ENCODE measurements around the gene RNF112.
"Not testable (repeated sequence)": the region's sequence is repeated elsewhere in the genome, so short reads cannot be mapped to it uniquely, and the experiment has no call there.

The RNF112 gene

GRCh38 chr17:19457830-19458271, 46.8 kb downstream of the RNF112 start:
- Histone ChIP-seq H2BK120ac (ENCODE audit: insufficient read depth, low read length, poor library complexity) (no peak overlapping the region), H2AK5ac (ENCODE audit: low read length) (no peak overlapping the region), H3K27ac (ENCODE audit: low read depth, low read length) (no peak overlapping the region), H3K4me1 (ENCODE audit: control insufficient read depth in 1 of 2, insufficient read depth in 2 of 2, low read length in 2 of 2) (peaks cover 4 to 7% of the 10 kb centered on the region in 2 experiments), H3K27me3 (ENCODE audit: insufficient read depth, low read length) (no peaks in the 10 kb centered on the region), H4K12ac (ENCODE audit: low read depth, low read length) (no peak overlapping the region), H2AFZ (ENCODE audit: insufficient read depth, low read length, poor library complexity) (no peak overlapping the region), H3K36me3 (ENCODE audit: control insufficient read depth in 1 of 2, insufficient read depth in 2 of 2, low read length in 2 of 2) (no peaks in the 10 kb centered on the region), H3K4me3 (ENCODE audit: low read depth, low read length) (no peak overlapping the region), H3K79me1 (ENCODE audit: low read length) (no peaks in the 10 kb centered on the region), H3K23ac (ENCODE audit: low read length) (no peak overlapping the region), H3K14ac (ENCODE audit: low read length) (no peak overlapping the region), H3K4me2 (ENCODE audit: low read length) (no peak overlapping the region), H2BK12ac (ENCODE audit: low read length) (no peak overlapping the region), H4K8ac (ENCODE audit: low read depth, low read length) (no peak overlapping the region), H2BK5ac (ENCODE audit: low read depth, low read length, poor library complexity) (no peak overlapping the region), H3K18ac (ENCODE audit: low read length) (no peak overlapping the region), H4K91ac (ENCODE audit: low read depth, low read length) (no peak overlapping the region), H3K9ac (ENCODE audit: low read length) (no peak overlapping the region), H3K79me2 (ENCODE audit: control insufficient read depth, insufficient read depth, low read length, poor library complexity) (no peaks in the 10 kb centered on the region), H3K4ac (ENCODE audit: low read depth, low read length) (no peak overlapping the region), H3K9me3 (ENCODE audit: insufficient read depth, low read depth, low read length) (peaks cover 2% of the 10 kb centered on the region)
- no CpG with 5 or more reads among the region's 5 CpGs for WGBS (ENCODE audit: extremely low coverage, insufficient coverage, insufficient read length)
- DNase-seq = no peak

GRCh38 chr17:19458481-19458880, 47.4 kb downstream of the RNF112 start:
- H3K27me3 ChIP-seq (ENCODE audit: insufficient read depth, low read length); H3K36me3 ChIP-seq (ENCODE audit: control insufficient read depth in 1 of 2, insufficient read depth in 2 of 2, low read length in 2 of 2); H3K27ac ChIP-seq (ENCODE audit: low read depth, low read length); H3K14ac ChIP-seq (ENCODE audit: low read length); H3K4me1 ChIP-seq (ENCODE audit: control insufficient read depth in 1 of 2, insufficient read depth in 2 of 2, low read length in 2 of 2); H4K91ac ChIP-seq (ENCODE audit: low read depth, low read length); H3K9me3 ChIP-seq (ENCODE audit: insufficient read depth, low read depth, low read length); H3K79me1 ChIP-seq (ENCODE audit: low read length); H3K79me2 ChIP-seq (ENCODE audit: control insufficient read depth, insufficient read depth, low read length, poor library complexity); H4K12ac ChIP-seq (ENCODE audit: low read depth, low read length); H2BK120ac ChIP-seq (ENCODE audit: insufficient read depth, low read length, poor library complexity); H3K4me2 ChIP-seq (ENCODE audit: low read length); H3K23ac ChIP-seq (ENCODE audit: low read length); H3K18ac ChIP-seq (ENCODE audit: low read length); H4K8ac ChIP-seq (ENCODE audit: low read depth, low read length); H3K9ac ChIP-seq (ENCODE audit: low read length); H3K4me3 ChIP-seq (ENCODE audit: low read depth, low read length); DNase-seq; H3K4ac ChIP-seq (ENCODE audit: low read depth, low read length); H2AK5ac ChIP-seq (ENCODE audit: low read length); H2BK5ac ChIP-seq (ENCODE audit: low read depth, low read length, poor library complexity); H2AFZ ChIP-seq (ENCODE audit: insufficient read depth, low read length, poor library complexity); H2BK12ac ChIP-seq (ENCODE audit: low read length): not testable (repeated sequence)
- no CpG with 5 or more reads among the region's 6 CpGs for WGBS (ENCODE audit: extremely low coverage, insufficient coverage, insufficient read length)

GRCh38 chr17:19459018-19459655, 48.1 kb downstream of the RNF112 start:
- H3K4me1 ChIP-seq (ENCODE audit: control insufficient read depth in 1 of 2, insufficient read depth in 2 of 2, low read length in 2 of 2); H2AK5ac ChIP-seq (ENCODE audit: low read length); H4K12ac ChIP-seq (ENCODE audit: low read depth, low read length); H3K27me3 ChIP-seq (ENCODE audit: insufficient read depth, low read length); H3K4me3 ChIP-seq (ENCODE audit: low read depth, low read length); H3K79me2 ChIP-seq (ENCODE audit: control insufficient read depth, insufficient read depth, low read length, poor library complexity); H3K27ac ChIP-seq (ENCODE audit: low read depth, low read length); H2AFZ ChIP-seq (ENCODE audit: insufficient read depth, low read length, poor library complexity); H4K91ac ChIP-seq (ENCODE audit: low read depth, low read length); H2BK120ac ChIP-seq (ENCODE audit: insufficient read depth, low read length, poor library complexity); H3K23ac ChIP-seq (ENCODE audit: low read length); H3K14ac ChIP-seq (ENCODE audit: low read length); H3K4ac ChIP-seq (ENCODE audit: low read depth, low read length); H3K18ac ChIP-seq (ENCODE audit: low read length); H2BK5ac ChIP-seq (ENCODE audit: low read depth, low read length, poor library complexity); H3K79me1 ChIP-seq (ENCODE audit: low read length); H4K8ac ChIP-seq (ENCODE audit: low read depth, low read length); H3K36me3 ChIP-seq (ENCODE audit: control insufficient read depth in 1 of 2, insufficient read depth in 2 of 2, low read length in 2 of 2); H3K9me3 ChIP-seq (ENCODE audit: insufficient read depth, low read depth, low read length); H2BK12ac ChIP-seq (ENCODE audit: low read length); H3K4me2 ChIP-seq (ENCODE audit: low read length); H3K9ac ChIP-seq (ENCODE audit: low read length): not testable (repeated sequence)
- WGBS (ENCODE audit: extremely low coverage, insufficient coverage, insufficient read length) = no CpG with 5 or more reads among the region's 1 CpG
- peak in 1 of 2 donors; percentile 31 for DNase-seq

- Histone ChIP-seq H2BK120ac (ENCODE audit: insufficient read depth, low read length, poor library complexity) (no peak overlapping the region), H3K36me3 (ENCODE audit: control insufficient read depth in 1 of 2, insufficient read depth in 2 of 2, low read length in 2 of 2) (no peaks in the 10 kb centered on the region), H2BK5ac (ENCODE audit: low read depth, low read length, poor library complexity) (no peak overlapping the region), H2AK5ac (ENCODE audit: low read length) (no peak overlapping the region), H3K14ac (ENCODE audit: low read length) (no peak overlapping the region), H4K91ac (ENCODE audit: low read depth, low read length) (no peak overlapping the region), H3K79me1 (ENCODE audit: low read length) (no peaks in the 10 kb centered on the region), H3K9ac (ENCODE audit: low read length) (no peak overlapping the region), H3K27ac (ENCODE audit: low read depth, low read length) (no peak overlapping the region), H3K79me2 (ENCODE audit: control insufficient read depth, insufficient read depth, low read length, poor library complexity) (no peaks in the 10 kb centered on the region), H3K9me3 (ENCODE audit: insufficient read depth, low read depth, low read length) (peaks cover 2% of the 10 kb centered on the region), H3K18ac (ENCODE audit: low read length) (no peak overlapping the region), H2AFZ (ENCODE audit: insufficient read depth, low read length, poor library complexity) (no peak overlapping the region), H3K23ac (ENCODE audit: low read length) (no peak overlapping the region), H4K8ac (ENCODE audit: low read depth, low read length) (no peak overlapping the region), H3K4me3 (ENCODE audit: low read depth, low read length) (no peak overlapping the region), H4K12ac (ENCODE audit: low read depth, low read length) (no peak overlapping the region), H3K27me3 (ENCODE audit: insufficient read depth, low read length) (no peaks in the 10 kb centered on the region), H3K4me2 (ENCODE audit: low read length) (no peak overlapping the region), H3K4ac (ENCODE audit: low read depth, low read length) (no peak overlapping the region), H2BK12ac (ENCODE audit: low read length) (no peak overlapping the region), H3K4me1 (ENCODE audit: control insufficient read depth in 1 of 2, insufficient read depth in 2 of 2, low read length in 2 of 2) (peaks cover 6 to 12% of the 10 kb centered on the region in 2 experiments)
- no CpG with 5 or more reads among the region's 3 CpGs for WGBS (ENCODE audit: extremely low coverage, insufficient coverage, insufficient read length)
- DNase-seq = no peak
Measured at GRCh38 chr17:19460700-19461099, 49.7 kb downstream of the RNF112 start.
